ENCODE data around the gene GPER1. TPM values are rescaled to one million over a fixed set of nuclear protein-coding genes. Genes with fewer than 3 reads are reported as not detected.

The GPER1 gene
- total RNA-seq, 1 experiment from 2014 or later, result 2.9 TPM

DNA sequence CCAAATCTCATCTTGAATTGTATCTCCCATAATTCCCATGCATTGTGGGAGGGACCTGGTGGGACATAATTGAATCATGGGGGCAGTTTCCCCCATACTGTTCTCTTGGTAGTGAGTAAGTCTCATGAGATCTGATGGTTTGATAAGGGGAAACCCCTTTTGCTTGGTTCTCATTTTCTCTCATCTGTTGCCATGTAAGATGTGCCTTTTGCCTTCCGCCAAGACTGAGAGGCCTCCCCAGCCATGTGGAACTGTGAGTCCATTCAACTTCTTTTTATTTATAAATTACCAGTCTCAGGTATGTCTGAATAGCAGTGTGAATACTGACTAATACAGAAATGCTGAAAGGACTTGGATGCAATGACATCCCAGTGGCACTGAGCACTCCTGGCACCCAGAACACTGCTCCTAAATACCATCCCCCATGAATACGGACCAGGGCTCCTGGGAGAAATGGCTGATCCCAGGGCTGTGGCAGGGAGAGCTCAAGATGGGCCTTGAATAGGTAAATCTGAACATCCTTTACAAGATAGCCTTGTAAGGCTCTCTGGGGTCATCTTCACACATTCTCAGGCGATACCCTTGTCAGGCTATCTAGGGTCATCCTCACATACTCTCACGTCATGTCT, 52.7 kb downstream of the GPER1 start:
- Histone ChIP-seq H3K27ac (ENCODE audit: low read length) (no peak overlapping the region), H3K4me3 (ENCODE audit: low read depth in 2 of 2, low read length in 2 of 2) (no peak overlapping the region), H3K36me3 (ENCODE audit: control insufficient read depth, insufficient read depth, low read length) (no peaks in the 10 kb centered on the region), H3K27me3 (ENCODE audit: control insufficient read depth, insufficient read depth, low read length) (no peaks in the 10 kb centered on the region), H3K4me1 (ENCODE audit: control insufficient read depth, insufficient read depth, low read length) (peaks cover 3% of the 10 kb centered on the region; the same call in 1 of the 2 replicates), H3K9me3 (ENCODE audit: control insufficient read depth, insufficient read depth, low read depth, low read length) (no peaks in the 10 kb centered on the region)
- no peak for DNase-seq (ENCODE audit: low read depth, low spot score)
- ChIA-PET POLR2A (interaction anchor here (0.7 kb wide), 1 partner anchor 183 kb away, joined by 3 read pairs; no protein-coding TSS in a partner anchor), CTCF (interaction anchor here (0.6 kb wide), 2 partner anchors 21 to 448 kb away, joined by 3 to 5 read pairs; no protein-coding TSS in a partner anchor)
- no peak for ATAC-seq
- intact Hi-C loops (cut with micrococcal nuclease; ENCODE audit: unreplicated experiment), result loop anchor here (5.0 kb wide), 1 partner anchor 148 kb away; no protein-coding TSS in a partner anchor
- no TSS peak for BruUV-seq (replicated peaks)
- TF ChIP-seq, protein P1, sequence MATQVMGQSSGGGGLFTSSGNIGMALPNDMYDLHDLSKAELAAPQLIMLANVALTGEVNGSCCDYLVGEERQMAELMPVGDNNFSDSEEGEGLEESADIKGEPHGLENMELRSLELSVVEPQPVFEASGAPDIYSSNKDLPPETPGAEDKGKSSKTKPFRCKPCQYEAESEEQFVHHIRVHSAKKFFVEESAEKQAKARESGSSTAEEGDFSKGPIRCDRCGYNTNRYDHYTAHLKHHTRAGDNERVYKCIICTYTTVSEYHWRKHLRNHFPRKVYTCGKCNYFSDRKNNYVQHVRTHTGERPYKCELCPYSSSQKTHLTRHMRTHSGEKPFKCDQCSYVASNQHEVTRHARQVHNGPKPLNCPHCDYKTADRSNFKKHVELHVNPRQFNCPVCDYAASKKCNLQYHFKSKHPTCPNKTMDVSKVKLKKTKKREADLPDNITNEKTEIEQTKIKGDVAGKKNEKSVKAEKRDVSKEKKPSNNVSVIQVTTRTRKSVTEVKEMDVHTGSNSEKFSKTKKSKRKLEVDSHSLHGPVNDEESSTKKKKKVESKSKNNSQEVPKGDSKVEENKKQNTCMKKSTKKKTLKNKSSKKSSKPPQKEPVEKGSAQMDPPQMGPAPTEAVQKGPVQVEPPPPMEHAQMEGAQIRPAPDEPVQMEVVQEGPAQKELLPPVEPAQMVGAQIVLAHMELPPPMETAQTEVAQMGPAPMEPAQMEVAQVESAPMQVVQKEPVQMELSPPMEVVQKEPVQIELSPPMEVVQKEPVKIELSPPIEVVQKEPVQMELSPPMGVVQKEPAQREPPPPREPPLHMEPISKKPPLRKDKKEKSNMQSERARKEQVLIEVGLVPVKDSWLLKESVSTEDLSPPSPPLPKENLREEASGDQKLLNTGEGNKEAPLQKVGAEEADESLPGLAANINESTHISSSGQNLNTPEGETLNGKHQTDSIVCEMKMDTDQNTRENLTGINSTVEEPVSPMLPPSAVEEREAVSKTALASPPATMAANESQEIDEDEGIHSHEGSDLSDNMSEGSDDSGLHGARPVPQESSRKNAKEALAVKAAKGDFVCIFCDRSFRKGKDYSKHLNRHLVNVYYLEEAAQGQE (IDR thresholded peaks at IDR 0.05; ENCODE audit: insufficient read depth in 1 of 2, low read depth in 2 of 2, low read length in 1 of 2), result no peak
- TF ChIP-seq, protein P2, sequence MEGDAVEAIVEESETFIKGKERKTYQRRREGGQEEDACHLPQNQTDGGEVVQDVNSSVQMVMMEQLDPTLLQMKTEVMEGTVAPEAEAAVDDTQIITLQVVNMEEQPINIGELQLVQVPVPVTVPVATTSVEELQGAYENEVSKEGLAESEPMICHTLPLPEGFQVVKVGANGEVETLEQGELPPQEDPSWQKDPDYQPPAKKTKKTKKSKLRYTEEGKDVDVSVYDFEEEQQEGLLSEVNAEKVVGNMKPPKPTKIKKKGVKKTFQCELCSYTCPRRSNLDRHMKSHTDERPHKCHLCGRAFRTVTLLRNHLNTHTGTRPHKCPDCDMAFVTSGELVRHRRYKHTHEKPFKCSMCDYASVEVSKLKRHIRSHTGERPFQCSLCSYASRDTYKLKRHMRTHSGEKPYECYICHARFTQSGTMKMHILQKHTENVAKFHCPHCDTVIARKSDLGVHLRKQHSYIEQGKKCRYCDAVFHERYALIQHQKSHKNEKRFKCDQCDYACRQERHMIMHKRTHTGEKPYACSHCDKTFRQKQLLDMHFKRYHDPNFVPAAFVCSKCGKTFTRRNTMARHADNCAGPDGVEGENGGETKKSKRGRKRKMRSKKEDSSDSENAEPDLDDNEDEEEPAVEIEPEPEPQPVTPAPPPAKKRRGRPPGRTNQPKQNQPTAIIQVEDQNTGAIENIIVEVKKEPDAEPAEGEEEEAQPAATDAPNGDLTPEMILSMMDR (IDR thresholded peaks at IDR 0.05), result no peak
- TF ChIP-seq TCF7L2 (IDR thresholded peaks at IDR 0.05; ENCODE audit: low read depth, low read length), result no peak
- TF ChIP-seq SIN3A (IDR thresholded peaks at IDR 0.05; ENCODE audit: borderline replicate concordance, insufficient read depth, low read depth, low read length), result no peak
- TF ChIP-seq POLR2AphosphoS5 (IDR thresholded peaks at IDR 0.05; ENCODE audit: low read depth, low read length), result no peak
- in situ Hi-C loops (cut with HindIII; ENCODE audit: low pct_unique_long_range_greater_than_20kb, low sequenced_read_pairs), result loop anchor here (25.0 kb wide), 1 partner anchor 178 kb away; the partner anchor contains the start of gene ADAP1

DNA sequence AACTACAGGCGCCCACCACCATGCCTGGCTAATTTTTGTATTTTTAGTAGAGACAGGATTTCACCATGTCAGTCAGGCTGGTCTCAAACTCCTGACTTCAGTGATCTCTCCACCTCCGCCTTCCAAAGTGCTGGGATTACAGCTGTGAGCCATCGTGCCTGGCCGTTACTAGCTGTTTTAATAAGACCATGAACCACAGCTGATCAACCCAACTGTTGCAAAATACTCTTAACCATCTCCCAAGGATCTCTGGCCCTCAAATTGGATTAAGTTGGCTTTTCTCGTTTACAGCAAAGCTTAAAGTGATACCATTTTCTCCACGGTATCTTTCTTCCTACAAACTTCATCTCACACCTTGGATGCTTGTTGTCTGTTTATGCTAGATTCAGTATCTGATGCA, 53.7 kb downstream of the GPER1 start:
- Histone ChIP-seq H3K9me3 (ENCODE audit: control insufficient read depth, insufficient read depth, low read depth, low read length) (no peaks in the 10 kb centered on the region), H3K36me3 (ENCODE audit: control insufficient read depth, insufficient read depth, low read length) (no peaks in the 10 kb centered on the region), H3K4me3 (ENCODE audit: low read depth in 2 of 2, low read length in 2 of 2) (no peak overlapping the region), H3K27me3 (ENCODE audit: control insufficient read depth, insufficient read depth, low read length) (no peaks in the 10 kb centered on the region), H3K27ac (ENCODE audit: low read length) (no peak overlapping the region), H3K4me1 (ENCODE audit: control insufficient read depth, insufficient read depth, low read length) (peaks cover 3% of the 10 kb centered on the region; the same call in 1 of the 2 replicates)
- no peak for TF ChIP-seq TCF7L2 (IDR thresholded peaks at IDR 0.05; ENCODE audit: low read depth, low read length)
- TF ChIP-seq POLR2AphosphoS5 (IDR thresholded peaks at IDR 0.05; ENCODE audit: low read depth, low read length), result no peak
- TF ChIP-seq, protein P1 (IDR thresholded peaks at IDR 0.05; ENCODE audit: insufficient read depth in 1 of 2, low read depth in 2 of 2, low read length in 1 of 2), result no peak
- TF ChIP-seq, protein P2 (IDR thresholded peaks at IDR 0.05), result no peak
- no peak for TF ChIP-seq SIN3A (IDR thresholded peaks at IDR 0.05; ENCODE audit: borderline replicate concordance, insufficient read depth, low read depth, low read length)
- no TSS peak for BruUV-seq (replicated peaks)
- POLR2A ChIA-PET, result no interaction called here
- in situ Hi-C loops (cut with HindIII; ENCODE audit: low pct_unique_long_range_greater_than_20kb, low sequenced_read_pairs), result loop anchor here (25.0 kb wide), 1 partner anchor 179 kb away; the partner anchor contains the start of gene ADAP1
- ATAC-seq (no peak), DNase-seq (ENCODE audit: low read depth, low spot score) (no peak)
- CTCF ChIA-PET, result no interaction called here
- intact Hi-C loops (cut with micrococcal nuclease; ENCODE audit: unreplicated experiment), result loop anchor here (5.0 kb wide), 1 partner anchor 149 kb away; no protein-coding TSS in a partner anchor

Data from Panc1 (cell line).